Measurements from ENCODE around the gene ARHGAP18.

Gene ARHGAP18

DNA sequence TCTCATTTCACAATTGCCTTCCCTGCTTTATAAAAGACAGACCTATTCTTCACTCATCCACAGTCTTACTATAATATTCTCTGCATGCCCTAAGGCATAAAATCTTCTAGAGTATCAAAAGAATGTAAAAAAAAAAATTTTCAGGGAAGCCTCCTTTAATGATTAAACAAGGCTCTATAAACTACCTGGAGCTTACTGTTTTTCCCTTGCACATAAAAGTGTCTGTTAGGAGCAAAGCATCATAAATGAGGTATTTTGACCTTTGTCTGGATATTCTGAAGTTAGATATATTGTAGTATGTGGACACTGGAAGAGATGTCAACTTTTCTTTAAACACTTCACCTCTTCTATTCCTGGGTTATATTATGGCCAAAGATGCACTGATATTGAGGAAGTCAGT, 97.5 kb downstream of the ARHGAP18 start:
- Mint-ChIP-seq H3K27ac (no peak overlapping the region), H3K4me1 (no peaks in the 10 kb centered on the region), H3K36me3 (ENCODE audit: low read depth) (no peaks in the 10 kb centered on the region), H3K9me3 (no peaks in the 10 kb centered on the region), H3K27me3 (ENCODE audit: low read depth, poor library complexity) (no peaks in the 10 kb centered on the region), H3K4me3 (no peak overlapping the region)
- DNase-seq: no peak
- TF ChIP-seq, protein P1, sequence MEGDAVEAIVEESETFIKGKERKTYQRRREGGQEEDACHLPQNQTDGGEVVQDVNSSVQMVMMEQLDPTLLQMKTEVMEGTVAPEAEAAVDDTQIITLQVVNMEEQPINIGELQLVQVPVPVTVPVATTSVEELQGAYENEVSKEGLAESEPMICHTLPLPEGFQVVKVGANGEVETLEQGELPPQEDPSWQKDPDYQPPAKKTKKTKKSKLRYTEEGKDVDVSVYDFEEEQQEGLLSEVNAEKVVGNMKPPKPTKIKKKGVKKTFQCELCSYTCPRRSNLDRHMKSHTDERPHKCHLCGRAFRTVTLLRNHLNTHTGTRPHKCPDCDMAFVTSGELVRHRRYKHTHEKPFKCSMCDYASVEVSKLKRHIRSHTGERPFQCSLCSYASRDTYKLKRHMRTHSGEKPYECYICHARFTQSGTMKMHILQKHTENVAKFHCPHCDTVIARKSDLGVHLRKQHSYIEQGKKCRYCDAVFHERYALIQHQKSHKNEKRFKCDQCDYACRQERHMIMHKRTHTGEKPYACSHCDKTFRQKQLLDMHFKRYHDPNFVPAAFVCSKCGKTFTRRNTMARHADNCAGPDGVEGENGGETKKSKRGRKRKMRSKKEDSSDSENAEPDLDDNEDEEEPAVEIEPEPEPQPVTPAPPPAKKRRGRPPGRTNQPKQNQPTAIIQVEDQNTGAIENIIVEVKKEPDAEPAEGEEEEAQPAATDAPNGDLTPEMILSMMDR (IDR thresholded peaks at IDR 0.05): no peak

DNA sequence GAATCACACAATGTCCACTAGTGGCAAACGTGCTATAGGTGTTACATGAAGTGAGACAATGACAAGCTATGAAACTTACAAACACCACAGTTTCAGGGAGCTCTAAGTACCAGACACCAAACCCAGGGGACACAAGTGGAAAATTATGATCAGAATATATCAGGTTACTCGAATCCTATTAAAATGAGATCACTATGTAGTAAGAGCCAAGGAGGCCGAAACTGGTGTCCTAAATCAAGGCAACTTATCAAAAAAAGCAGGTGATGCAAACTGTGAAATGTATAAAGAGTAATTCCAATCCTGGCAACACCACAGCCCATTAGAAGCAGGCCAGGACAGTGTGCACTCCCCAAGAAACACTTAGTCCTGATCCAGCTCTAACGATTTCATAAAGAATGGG, 100.3 kb downstream of the ARHGAP18 start:
- Mint-ChIP-seq H3K27ac (no peak overlapping the region), H3K9me3 (no peaks in the 10 kb centered on the region), H3K4me1 (no peaks in the 10 kb centered on the region), H3K36me3 (ENCODE audit: low read depth) (no peaks in the 10 kb centered on the region), H3K4me3 (no peak overlapping the region), H3K27me3 (ENCODE audit: low read depth, poor library complexity) (no peaks in the 10 kb centered on the region)
- TF ChIP-seq, protein P1 (IDR thresholded peaks at IDR 0.05): no peak
- no peak for DNase-seq

DNA sequence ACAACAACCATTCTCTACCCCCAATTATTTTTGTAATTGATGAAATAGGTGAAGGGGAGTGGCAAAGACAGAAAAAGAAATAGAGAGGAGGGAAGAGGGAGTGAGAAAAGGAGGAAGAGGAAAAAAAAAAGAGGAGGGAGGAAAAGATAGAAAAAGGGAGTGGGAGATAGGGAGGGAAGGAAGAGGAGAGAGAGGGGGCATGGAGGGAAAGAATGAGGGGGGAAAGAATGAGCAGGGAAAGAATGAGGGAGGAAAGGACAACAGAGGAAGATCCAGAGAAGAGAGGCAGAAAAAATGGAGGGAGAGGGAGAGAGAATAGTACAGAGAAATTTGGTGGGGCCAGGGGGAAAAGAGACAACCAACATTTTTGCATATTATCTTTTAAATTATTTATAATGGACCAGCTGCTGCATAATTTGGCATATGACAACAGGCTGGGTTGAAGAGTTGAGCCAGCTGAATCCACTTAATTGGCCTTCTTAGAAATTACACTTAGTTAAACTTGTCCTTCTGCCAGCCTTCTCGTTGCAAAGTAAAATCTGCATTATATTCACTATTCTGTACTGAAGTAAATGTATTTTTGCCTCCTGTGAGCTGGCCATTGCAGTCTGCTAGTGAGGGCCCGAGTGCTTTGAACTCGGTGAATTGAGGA, 101.0 kb downstream of the ARHGAP18 start:
- Mint-ChIP-seq H3K27me3 (ENCODE audit: low read depth, poor library complexity) (no peaks in the 10 kb centered on the region), H3K36me3 (ENCODE audit: low read depth) (no peaks in the 10 kb centered on the region), H3K4me3 (no peak overlapping the region), H3K9me3 (no peaks in the 10 kb centered on the region), H3K27ac (no peak overlapping the region), H3K4me1 (no peaks in the 10 kb centered on the region)
- no peak for DNase-seq
- TF ChIP-seq, protein P1 (IDR thresholded peaks at IDR 0.05): no peak

DNA sequence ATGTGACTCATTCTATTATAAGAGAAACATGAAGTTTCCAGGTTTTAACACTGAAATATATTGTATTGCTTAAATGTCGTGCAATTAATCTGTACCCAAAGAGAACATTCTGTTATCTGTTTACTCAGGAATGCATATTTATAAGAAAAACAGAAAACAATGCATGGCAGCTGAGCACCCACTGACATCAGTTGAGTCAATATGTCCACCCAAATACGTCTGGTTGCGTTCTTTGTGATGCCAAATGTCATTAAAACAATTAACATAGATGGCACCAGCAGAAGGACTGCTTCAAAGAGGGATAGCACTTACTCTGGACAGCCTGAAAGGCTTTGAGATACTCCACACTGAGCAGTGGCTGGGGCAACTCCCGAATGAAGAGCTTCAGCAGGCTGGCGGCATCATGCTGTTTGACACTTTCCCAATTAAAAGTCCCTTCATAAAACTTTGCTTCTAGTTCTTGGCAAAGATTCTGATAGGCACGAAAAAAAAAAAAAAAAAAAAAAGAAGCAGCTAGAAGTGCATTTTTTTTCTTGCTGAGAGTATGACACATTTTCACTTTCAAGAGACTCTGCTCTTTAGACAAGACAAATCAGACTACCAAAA, 102.3 kb downstream of the ARHGAP18 start:
- Mint-ChIP-seq H3K27ac (no peak overlapping the region), H3K4me1 (no peaks in the 10 kb centered on the region), H3K36me3 (ENCODE audit: low read depth) (no peaks in the 10 kb centered on the region), H3K9me3 (no peaks in the 10 kb centered on the region), H3K27me3 (ENCODE audit: low read depth, poor library complexity) (no peaks in the 10 kb centered on the region), H3K4me3 (no peak overlapping the region)
- TF ChIP-seq, protein P1 (IDR thresholded peaks at IDR 0.05): no peak
- DNase-seq: no peak

DNA sequence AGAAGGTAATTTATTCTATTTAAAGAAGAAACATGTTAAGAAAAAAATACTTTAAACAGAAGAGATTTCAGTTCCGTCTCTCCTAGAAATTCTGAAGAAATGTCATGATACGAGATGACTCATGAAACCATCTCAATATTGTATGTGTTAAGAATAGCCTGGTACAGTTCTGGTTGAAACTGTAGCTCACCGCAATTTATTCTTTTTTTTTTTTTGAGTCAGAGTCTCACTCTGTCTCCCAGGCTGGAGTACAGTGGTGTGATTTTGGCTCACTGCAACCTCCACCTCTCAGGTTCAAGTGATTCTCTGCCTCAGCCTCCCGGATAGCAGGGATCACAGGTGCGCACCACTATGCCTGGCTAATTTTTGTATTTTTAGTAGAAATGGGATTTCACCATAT, 103.3 kb downstream of the ARHGAP18 start:
- Mint-ChIP-seq H3K27ac (no peak overlapping the region), H3K9me3 (no peaks in the 10 kb centered on the region)
- TF ChIP-seq, protein P1 (IDR thresholded peaks at IDR 0.05): no peak

DNA sequence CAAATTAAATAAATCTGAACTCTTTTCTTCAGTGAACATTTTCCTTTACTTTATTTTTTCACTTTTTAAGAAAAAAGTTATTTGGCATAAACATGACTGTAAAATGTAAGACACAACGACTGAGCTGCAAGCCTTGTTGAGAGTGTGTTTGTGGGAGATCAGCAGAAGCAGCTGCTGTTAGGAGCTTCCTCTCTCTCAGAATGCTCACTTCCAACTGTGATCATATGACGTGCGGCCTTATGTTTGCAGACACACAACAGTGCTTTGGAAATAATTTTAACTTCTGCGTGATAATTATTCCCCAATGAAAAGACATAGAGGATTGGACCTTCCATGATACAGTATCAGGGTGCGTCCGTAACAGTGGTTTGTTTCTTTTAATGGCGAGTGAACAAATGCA, 104.0 kb downstream of the ARHGAP18 start:
- Mint-ChIP-seq H3K27ac (no peak overlapping the region), H3K36me3 (ENCODE audit: low read depth) (no peaks in the 10 kb centered on the region), H3K4me3 (no peak overlapping the region), H3K4me1 (no peaks in the 10 kb centered on the region), H3K9me3 (no peaks in the 10 kb centered on the region), H3K27me3 (ENCODE audit: low read depth, poor library complexity) (no peaks in the 10 kb centered on the region)
- DNase-seq: no peak
- TF ChIP-seq, protein P1 (IDR thresholded peaks at IDR 0.05): no peak

More for the DNA sequence above, 103.3 kb downstream of the ARHGAP18 start:
- DNase-seq: no peak
- H3K4me3 Mint-ChIP-seq: no peak overlapping the region
- no peaks in the 10 kb centered on the region for H3K4me1 Mint-ChIP-seq
- no peaks in the 10 kb centered on the region for H3K36me3 Mint-ChIP-seq (ENCODE audit: low read depth)
- H3K27me3 Mint-ChIP-seq (ENCODE audit: low read depth, poor library complexity): no peaks in the 10 kb centered on the region
